GM12873 (cell line): ENCODE measurements around the gene PINK1.

Source experiments
- CTCF ChIP-seq: IDR thresholded peaks from 2 replicates; pipeline ENCODE4 v1.5.1; 2012; ENCODE audit warnings: low read depth, mild to moderate bottlenecking, moderate library complexity, low read length, control low read depth; ENCODE audit not compliant: insufficient read depth; ENCODE audit errors: missing control alignments

The PINK1 gene

GRCh38 chr1:20614131-20614579, 19.1 kb upstream of the PINK1 start:
- TF ChIP-seq CTCF: no peak

- TF ChIP-seq CTCF: no peak
Measured at GRCh38 chr1:20615946-20616846, 17.1 kb upstream of the PINK1 start.

DNA sequence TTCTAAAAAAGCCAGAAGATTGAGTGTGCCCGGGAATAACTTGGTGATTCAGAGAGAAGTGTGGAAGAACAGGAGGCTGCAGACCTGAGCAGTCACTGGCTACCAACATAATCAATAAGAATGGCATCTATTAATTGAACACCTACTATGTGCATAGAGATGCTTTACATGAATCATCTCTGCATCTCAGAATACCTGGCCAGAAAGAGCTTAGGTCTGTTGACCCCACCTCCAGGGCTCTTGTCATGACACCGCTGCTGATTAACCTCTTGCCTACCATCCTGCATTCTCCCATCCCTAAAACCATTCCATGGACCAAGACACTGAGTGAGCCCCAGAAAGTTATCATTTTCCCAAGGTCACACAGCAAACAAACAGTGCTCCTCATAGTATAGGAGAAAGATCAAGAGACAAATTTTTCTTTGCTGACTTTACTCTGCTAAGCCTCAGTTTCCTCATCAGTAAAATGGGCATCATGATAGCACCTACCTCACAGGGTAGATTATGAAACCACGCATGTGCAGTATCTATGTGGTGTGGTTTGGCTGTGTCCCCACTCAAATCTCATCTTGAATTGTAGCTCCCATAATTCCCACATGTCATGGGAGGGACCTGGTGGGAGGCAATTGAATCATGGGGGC, 16.3 kb upstream of the PINK1 start:
- no peak for TF ChIP-seq CTCF

- no peak for TF ChIP-seq CTCF
Measured at GRCh38 chr1:20618550-20618949, 14.7 kb upstream of the PINK1 start.

GRCh38 chr1:20619999-20620398, 13.3 kb upstream of the PINK1 start:
- TF ChIP-seq CTCF: no peak

- no peak for TF ChIP-seq CTCF
Measured at GRCh38 chr1:20621012-20621411, 12.2 kb upstream of the PINK1 start.

- TF ChIP-seq CTCF: no peak
Measured at GRCh38 chr1:20624709-20625108, 8.5 kb upstream of the PINK1 start.
